Small intestine (tissue), 7 donors: Measurements from ENCODE around the gene SLC15A1. TPM values are rescaled to one million over a fixed set of nuclear protein-coding genes. Genes with fewer than 3 reads are reported as not detected.

ENCODE experiments used
- DNase-seq, 2 donors: peaks; one replicate each; pipeline versions ENCODE4 v3.0.0 to v3.0.0-alpha.2; 2013
- FAIRE-seq: peaks from 2 replicates; lab custom pipeline; 2012; peaks lifted over from hg19 to GRCh38; lab: Jason Lieb, UNC
- H3K27ac ChIP-seq, 3 donors: one replicate each; pipeline ENCODE4 v1.5.1; 2013; ENCODE audit warnings: low read length in 2 of 3, mild to moderate bottlenecking in 2 of 3, control low read depth in 1 of 3, inconsistent platforms in 1 of 3, low read depth in 1 of 3, moderate library complexity in 1 of 3
- H3K27me3 ChIP-seq, 3 donors: one replicate each; pipeline ENCODE4 v1.6.1; 2013; ENCODE audit warnings: low read length in 3 of 3, inconsistent platforms in 1 of 3; ENCODE audit not compliant: control insufficient read depth in 3 of 3, insufficient read depth in 3 of 3
- H3K36me3 ChIP-seq, 3 donors: one replicate each; pipeline ENCODE4 v1.6.1; 2013; ENCODE audit warnings: low read length in 3 of 3, inconsistent platforms in 1 of 3, low read depth in 1 of 3, mild to moderate bottlenecking in 1 of 3, moderate library complexity in 1 of 3; ENCODE audit not compliant: control insufficient read depth in 3 of 3, insufficient read depth in 2 of 3
- H3K4me1 ChIP-seq, 3 donors: one replicate each; pipeline ENCODE4 v1.6.1; 2013; ENCODE audit warnings: low read length in 2 of 3, inconsistent platforms in 1 of 3, low read depth in 1 of 3, mild to moderate bottlenecking in 1 of 3, moderate library complexity in 1 of 3; ENCODE audit not compliant: control insufficient read depth in 3 of 3, insufficient read depth in 2 of 3
- H3K4me3 ChIP-seq, 3 donors: one replicate each; pipeline ENCODE4 v1.5.1; 2013; ENCODE audit warnings: low read length in 3 of 3, control low read depth in 1 of 3, inconsistent platforms in 1 of 3, low read depth in 1 of 3, mild to moderate bottlenecking in 1 of 3, moderate library complexity in 1 of 3
- H3K9me3 ChIP-seq, 2 donors: one replicate each; pipeline ENCODE4 v1.6.1; 2013; ENCODE audit warnings: low read depth in 1 of 2, low read length in 1 of 2; ENCODE audit not compliant: control insufficient read depth in 2 of 2, insufficient read depth in 1 of 2
- WGBS, 3 donors: extraction: QIAGEN DNeasy Blood & Tissue Kit; methylation state at CpG; one replicate each; pipeline ENCODE4 v1.1.7; 2013; 5-methylcytosine and 5-hydroxymethylcytosine counted together
- polyA plus RNA-seq, 4 donors: library from polyadenylated mRNA; stranded (reverse) in 3 of 4; unstranded in 1 of 4; fragments of 200-250 nt in 3 of 4; fragments of 120-200 nt in 1 of 4; gene quantifications; one replicate each; pipeline versions ENCODE4 v1.2.1 to v1.2.3, GENCODE V29; 2013
- donor health status: healthy with polysubstance abuse.
- donor health status: control.
- donor health status: control.
- donor health status: Bipolar disorder and iron deficiency.
- donor health status: healthy.

SLC15A1 gene
- polyA plus RNA-seq, 4 donors: 36.9 to 422 (median 281) TPM

DNA sequence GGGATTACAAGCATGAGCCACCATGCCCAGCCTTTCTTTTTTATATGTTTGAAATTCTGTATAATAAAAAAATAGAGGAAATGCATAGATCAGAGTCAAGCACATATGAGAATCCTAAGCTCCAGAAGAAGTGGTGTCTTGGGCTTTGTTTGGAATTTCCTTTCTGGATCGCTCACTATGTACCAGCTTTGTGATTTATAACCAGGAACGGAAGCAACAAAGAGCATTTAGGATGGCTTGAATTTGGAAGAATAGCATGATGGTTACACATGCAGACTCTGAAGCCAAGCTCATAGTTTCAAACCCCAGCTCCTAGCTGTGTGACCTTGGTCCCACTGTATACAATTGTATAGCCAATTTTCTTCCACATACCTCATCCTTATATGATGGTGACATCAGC, 28.0 kb upstream of the SLC15A1 start:
- WGBS, 3 donors: 62 to 89% (median 81%) methylated on average over 2 of the region's 2 CpGs
- no peaks in the 10 kb centered on the region for H3K36me3 ChIP-seq
- H3K4me1 ChIP-seq: peaks cover 0 to 22% (median 1%) of the 10 kb centered on the region in 3 donors
- no peak overlapping the region for H3K27ac ChIP-seq
- DNase-seq (no peak), FAIRE-seq (no peak)
- peaks cover 0 to 3% (median 0%) of the 10 kb centered on the region in 3 donors for H3K27me3 ChIP-seq
- H3K9me3 ChIP-seq: no peaks in the 10 kb centered on the region
- no peak overlapping the region for H3K4me3 ChIP-seq

DNA sequence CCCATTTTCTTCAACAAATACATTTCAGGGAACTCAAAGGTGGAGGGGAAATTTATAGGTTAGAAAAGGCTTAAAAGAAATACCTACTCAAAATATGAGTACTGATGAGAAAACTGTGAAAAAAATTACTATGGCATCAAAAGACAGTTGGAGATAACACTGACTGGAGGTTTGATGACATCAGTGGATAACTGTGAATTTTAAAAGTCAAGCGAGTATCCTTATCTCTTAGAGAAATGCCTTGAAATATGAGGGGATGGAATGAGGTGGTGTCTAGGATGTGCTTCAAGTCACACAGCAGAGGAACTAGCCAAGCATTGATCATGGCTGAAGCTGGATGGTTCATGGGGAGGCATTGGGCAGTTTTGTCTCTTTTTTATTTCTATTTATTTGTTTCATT, 27.2 kb upstream of the SLC15A1 start:
- H3K9me3 ChIP-seq: no peaks in the 10 kb centered on the region
- peaks cover 0 to 3% (median 0%) of the 10 kb centered on the region in 3 donors for H3K27me3 ChIP-seq
- FAIRE-seq (no peak), DNase-seq (no peak)
- peaks cover 0 to 21% (median 4%) of the 10 kb centered on the region in 3 donors for H3K4me1 ChIP-seq
- WGBS, 3 donors: 87 to 91% (median 90%) methylated on average over 1 of the region's 1 CpG
- no peak overlapping the region for H3K27ac ChIP-seq
- no peaks in the 10 kb centered on the region for H3K36me3 ChIP-seq
- no peak overlapping the region for H3K4me3 ChIP-seq

DNA sequence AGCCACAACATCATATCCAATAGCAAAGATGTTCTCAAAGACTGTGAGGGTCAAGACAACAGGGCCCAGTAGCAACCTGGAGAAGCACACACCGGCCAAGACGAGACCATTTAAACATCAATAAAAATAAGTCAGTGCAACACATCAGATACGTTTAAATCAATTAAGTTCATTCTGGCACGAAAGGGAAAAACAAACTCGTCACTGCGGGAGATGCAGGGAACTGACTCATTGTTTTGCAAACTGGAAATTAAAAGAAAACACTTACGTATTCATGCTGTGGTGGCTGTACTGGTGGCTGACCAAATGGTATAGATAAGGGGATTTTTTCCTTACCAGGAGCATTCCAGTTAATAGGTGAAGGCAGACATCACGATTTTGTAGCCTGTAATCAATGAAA, 26.3 kb upstream of the SLC15A1 start:
- FAIRE-seq (no peak), DNase-seq (no peak)
- H3K27ac ChIP-seq: no peak overlapping the region
- no peaks in the 10 kb centered on the region for H3K36me3 ChIP-seq
- H3K4me1 ChIP-seq: peaks cover 0 to 15% (median 4%) of the 10 kb centered on the region in 3 donors
- no peak overlapping the region for H3K4me3 ChIP-seq
- peaks cover 0 to 3% (median 0%) of the 10 kb centered on the region in 3 donors for H3K27me3 ChIP-seq
- WGBS, 3 donors: 74 to 86% (median 81%) methylated on average over 8 of the region's 8 CpGs
- H3K9me3 ChIP-seq: no peaks in the 10 kb centered on the region

DNA sequence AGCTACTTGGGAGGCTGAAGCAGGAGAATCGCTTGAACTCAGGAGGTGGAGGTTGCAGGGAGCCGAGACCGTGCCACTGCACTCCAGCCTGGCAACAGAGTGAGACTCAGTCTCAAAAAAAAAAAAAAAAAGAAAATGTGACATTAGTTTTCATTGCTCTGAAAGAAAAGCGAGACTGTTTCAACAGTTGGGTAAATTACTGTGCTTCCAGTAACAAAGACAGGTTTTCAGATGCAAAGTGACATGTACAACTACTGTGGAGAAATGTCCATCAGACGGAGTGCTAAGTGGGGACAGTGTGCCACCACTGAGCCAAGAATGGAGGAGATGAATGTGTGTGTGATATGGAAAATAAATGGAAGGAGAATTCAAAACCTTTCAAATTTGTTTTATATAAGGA, 24.2 kb upstream of the SLC15A1 start:
- no peak overlapping the region for H3K4me3 ChIP-seq
- 65 to 86% (median 82%) methylated on average over 5 of the region's 5 CpGs for WGBS, 3 donors
- FAIRE-seq: no peak
- peak in 1 of 2 donors; percentile 56 for DNase-seq
- H3K27ac ChIP-seq: peak overlapping the region in 1 of 3 donors; percentile 79
- H3K4me1 ChIP-seq: peaks cover 0 to 36% (median 4%) of the 10 kb centered on the region in 3 donors
- H3K9me3 ChIP-seq: no peaks in the 10 kb centered on the region
- no peaks in the 10 kb centered on the region for H3K36me3 ChIP-seq
- H3K27me3 ChIP-seq: no peaks in the 10 kb centered on the region

DNA sequence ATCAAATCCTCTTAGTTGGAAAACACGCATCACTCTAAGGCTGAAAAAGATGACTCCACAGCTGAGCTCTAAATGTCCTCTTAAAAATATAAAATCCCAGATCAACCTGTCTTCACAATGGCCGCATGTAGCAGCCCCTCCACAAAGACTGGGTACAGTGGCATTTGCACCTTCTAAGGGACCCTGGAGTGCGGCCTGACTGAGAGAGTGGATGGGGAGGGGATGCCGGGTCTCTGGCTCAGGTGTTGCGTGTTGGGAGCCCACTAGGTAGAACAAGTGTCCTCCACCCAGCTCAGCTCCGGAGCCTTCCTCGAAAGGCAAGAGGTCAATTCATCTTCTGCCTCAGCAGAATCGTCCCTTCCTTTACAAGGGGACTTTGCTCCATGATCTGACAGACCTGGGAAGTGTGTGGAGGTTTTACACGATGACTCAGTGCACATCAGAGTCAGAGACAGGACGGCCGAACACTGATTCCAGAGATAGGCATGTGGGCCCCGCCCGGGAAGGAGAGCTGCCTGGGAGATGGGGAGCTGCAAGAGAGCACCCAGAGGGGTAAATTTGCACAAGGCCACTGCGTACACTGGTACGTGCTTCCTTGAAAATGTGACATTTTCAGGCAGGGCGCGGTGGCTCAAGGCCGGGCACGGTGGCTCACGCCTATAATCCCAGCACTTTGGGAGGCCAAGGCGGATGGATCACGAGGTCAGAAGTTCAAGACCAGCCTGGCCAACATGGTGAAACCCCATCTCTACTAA, 23.5 kb upstream of the SLC15A1 start:
- DNase-seq (peak; percentile 94 to 98), FAIRE-seq (no peak)
- Histone ChIP-seq H3K36me3 (no peaks in the 10 kb centered on the region), H3K27ac (peak overlapping the region; percentile 55 to 79 (median 56)), H3K4me3 (no peak overlapping the region), H3K9me3 (no peaks in the 10 kb centered on the region), H3K27me3 (no peaks in the 10 kb centered on the region), H3K4me1 (peaks cover 0 to 42% (median 4%) of the 10 kb centered on the region in 3 donors)
- WGBS, 3 donors: 26 to 72% (median 46%) methylated on average over 22 of the region's 22 CpGs

DNA sequence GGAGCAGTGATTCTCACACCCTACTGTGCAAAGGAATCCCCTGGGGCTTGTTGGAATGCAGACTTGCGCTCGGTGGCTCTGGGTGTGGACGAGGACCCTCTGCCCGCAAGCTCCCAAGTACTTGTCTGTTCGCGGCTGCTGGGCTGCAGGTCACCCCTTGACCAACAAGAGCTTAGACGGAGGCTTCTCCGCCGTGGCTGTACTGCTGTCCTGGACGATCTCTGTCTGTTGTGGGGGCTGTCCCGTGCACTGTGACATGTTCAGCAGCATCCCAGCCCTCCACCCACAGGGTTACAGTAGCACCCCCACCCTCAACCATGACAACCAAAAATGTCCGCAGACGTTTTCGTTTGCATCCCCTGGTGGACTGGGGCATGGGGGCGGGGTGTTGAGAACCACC, 22.9 kb upstream of the SLC15A1 start:
- WGBS, 3 donors: 83 to 92% (median 87%) methylated on average over 15 of the region's 15 CpGs
- no peak for FAIRE-seq
- H3K27ac ChIP-seq: peak overlapping the region in 2 of 3 donors; percentile 56 to 79

DNA sequence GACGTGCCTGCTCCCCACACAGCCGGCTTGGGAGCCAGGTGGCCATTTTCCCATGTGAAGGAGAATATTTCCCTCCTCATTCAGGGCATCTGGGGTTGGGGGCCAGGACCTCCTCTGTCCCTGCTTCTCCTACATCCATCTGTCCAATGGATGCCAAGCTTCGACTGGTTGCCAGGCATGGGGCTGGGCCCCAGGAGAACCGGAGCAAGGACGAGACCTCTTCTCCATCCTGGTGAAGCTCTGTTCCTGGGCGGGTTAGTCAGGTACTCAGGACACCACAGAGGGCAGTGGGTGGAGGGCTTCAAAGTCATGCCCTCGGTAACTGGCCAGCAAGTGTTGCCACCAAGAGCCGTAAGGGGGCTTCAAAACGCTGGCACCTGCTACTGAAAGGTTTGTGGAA, 22.3 kb upstream of the SLC15A1 start:
- H3K4me1 ChIP-seq: peaks cover 0 to 44% (median 4%) of the 10 kb centered on the region in 3 donors
- no peak for DNase-seq

More for the DNA sequence above, 22.9 kb upstream of the SLC15A1 start:
- H3K4me1 ChIP-seq: peaks cover 0 to 44% (median 4%) of the 10 kb centered on the region in 3 donors
- H3K27me3 ChIP-seq: no peaks in the 10 kb centered on the region
- no peak overlapping the region for H3K4me3 ChIP-seq
- no peak for DNase-seq
- no peaks in the 10 kb centered on the region for H3K36me3 ChIP-seq
- H3K9me3 ChIP-seq: no peaks in the 10 kb centered on the region

DNA sequence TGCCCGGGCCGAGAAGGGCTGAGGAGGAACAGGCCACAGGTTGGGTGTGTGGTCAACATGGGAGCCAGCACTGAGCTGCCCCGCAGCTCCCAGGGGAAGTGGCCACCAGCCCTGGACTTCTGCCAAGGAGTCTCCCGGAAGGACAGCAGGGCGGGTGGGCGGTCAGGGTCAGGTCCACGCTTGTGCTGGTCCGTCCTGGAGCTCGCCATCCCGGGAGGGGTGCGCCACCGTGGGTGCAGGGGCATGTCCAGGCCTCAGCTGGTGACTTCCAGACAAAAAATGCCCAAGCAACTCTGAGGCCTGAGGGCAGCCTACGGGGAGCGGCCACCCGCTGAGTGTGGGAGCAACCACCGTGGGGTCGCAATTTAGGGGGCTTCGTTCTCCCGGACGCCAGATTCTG, 21.4 kb upstream of the SLC15A1 start:
- Histone ChIP-seq H3K9me3 (no peaks in the 10 kb centered on the region), H3K27me3 (no peaks in the 10 kb centered on the region), H3K4me3 (no peak overlapping the region), H3K27ac (no peak overlapping the region), H3K36me3 (no peaks in the 10 kb centered on the region), H3K4me1 (peaks cover 0 to 44% (median 4%) of the 10 kb centered on the region in 3 donors)
- no peak for DNase-seq
- no peak for FAIRE-seq
- 87 to 90% (median 87%) methylated on average over 20 of the region's 20 CpGs for WGBS, 3 donors

More for the DNA sequence above, 22.3 kb upstream of the SLC15A1 start:
- Histone ChIP-seq H3K4me3 (no peak overlapping the region), H3K27ac (no peak overlapping the region), H3K27me3 (no peaks in the 10 kb centered on the region), H3K36me3 (no peaks in the 10 kb centered on the region), H3K9me3 (no peaks in the 10 kb centered on the region)
- 91 to 96% (median 94%) methylated on average over 9 of the region's 9 CpGs for WGBS, 3 donors
- no peak for FAIRE-seq
